ENCODE results near the gene PBRM1. TPM values are rescaled to one million over a fixed set of nuclear protein-coding genes. Genes with fewer than 3 reads are reported as not detected.
"Not testable (repeated sequence)": the region's sequence is repeated elsewhere in the genome, so short reads cannot be mapped to it uniquely, and the experiment has no call there.

The PBRM1 gene
- total RNA-seq, 1 donor from 2014 or later: 88.6 TPM

DNA sequence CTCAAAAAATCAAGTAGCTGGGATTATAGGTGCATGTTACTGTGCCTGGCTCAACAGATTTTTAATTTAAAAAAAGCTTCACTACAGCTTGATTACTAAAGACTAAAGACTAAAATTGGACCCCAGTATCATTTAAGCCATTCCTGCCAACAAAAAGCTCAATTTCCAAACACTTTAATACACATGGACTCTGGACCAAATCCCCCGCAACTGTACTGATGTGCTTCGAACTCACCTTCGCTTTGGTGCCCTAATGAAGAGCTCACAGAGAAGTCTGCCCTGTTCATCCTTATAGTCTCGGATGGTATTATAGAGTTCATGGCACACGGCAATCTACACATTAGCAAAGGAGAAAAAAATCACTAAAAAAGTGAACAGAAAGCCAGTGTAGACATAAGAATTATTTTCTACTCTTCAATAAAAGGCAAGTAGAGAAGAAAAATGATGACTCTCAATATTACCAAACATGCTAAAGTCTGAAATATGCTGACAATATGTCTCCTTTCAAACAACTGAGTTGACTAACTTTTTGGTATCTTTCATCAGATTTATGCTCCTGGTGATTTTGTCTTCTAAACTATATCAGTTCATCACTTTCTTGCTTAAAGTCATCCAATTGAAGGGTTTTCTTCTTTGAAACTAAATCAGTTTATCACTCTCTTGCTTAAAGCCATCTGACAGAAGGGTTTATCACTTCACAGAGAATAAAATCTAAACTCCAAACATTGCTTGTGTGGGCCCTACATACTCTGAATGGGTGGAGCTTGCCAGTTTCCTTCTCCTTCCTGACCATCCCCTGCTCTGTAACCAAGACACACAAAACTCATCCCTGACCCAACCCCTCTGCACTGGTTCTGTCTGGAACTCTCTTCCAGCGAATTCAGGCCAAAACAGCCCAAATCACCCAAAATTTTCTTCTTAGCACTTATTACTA, 7.2 kb downstream of the PBRM1 start:
- Mint-ChIP-seq H3K4me1 (ENCODE audit: unreplicated experiment) (peaks cover 10% of the 10 kb centered on the region), H3K36me3 (peaks cover 36% of the 10 kb centered on the region), H3K27ac (no peak overlapping the region), H3K9me3 (no peaks in the 10 kb centered on the region), H3K27me3 (no peaks in the 10 kb centered on the region), H3K4me3 (no peak overlapping the region)
- no peak for DNase-seq (ENCODE audit: extremely low spot score, unreplicated experiment)
- TF ChIP-seq, protein P1, sequence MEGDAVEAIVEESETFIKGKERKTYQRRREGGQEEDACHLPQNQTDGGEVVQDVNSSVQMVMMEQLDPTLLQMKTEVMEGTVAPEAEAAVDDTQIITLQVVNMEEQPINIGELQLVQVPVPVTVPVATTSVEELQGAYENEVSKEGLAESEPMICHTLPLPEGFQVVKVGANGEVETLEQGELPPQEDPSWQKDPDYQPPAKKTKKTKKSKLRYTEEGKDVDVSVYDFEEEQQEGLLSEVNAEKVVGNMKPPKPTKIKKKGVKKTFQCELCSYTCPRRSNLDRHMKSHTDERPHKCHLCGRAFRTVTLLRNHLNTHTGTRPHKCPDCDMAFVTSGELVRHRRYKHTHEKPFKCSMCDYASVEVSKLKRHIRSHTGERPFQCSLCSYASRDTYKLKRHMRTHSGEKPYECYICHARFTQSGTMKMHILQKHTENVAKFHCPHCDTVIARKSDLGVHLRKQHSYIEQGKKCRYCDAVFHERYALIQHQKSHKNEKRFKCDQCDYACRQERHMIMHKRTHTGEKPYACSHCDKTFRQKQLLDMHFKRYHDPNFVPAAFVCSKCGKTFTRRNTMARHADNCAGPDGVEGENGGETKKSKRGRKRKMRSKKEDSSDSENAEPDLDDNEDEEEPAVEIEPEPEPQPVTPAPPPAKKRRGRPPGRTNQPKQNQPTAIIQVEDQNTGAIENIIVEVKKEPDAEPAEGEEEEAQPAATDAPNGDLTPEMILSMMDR (conservative IDR thresholded peaks at IDR 0.05): no peak

DNA sequence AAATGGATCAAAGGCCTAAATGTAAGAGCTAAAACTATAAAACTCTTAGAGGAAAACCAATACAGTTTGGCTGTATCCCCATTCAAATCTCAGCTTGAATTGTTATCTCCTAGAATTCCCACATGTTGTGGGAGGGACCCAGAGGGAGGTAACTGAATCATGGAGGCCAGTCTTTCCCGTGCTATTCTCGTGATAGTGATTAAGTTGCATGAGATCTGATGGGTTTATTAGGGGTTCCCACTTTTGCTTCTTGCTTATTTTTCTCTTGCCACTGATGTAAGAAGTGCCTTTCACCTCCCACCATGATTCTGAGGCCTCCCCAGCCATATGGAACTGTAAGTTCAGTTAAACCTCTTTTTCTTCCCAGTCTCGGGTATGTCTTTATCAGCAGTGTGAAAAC, 9.5 kb downstream of the PBRM1 start:
- peaks cover 41% of the 10 kb centered on the region for H3K36me3 Mint-ChIP-seq
- not testable (repeated sequence) for DNase-seq (ENCODE audit: extremely low spot score, unreplicated experiment); H3K27me3 Mint-ChIP-seq; H3K9me3 Mint-ChIP-seq; H3K4me1 Mint-ChIP-seq (ENCODE audit: unreplicated experiment); H3K27ac Mint-ChIP-seq; H3K4me3 Mint-ChIP-seq

DNA sequence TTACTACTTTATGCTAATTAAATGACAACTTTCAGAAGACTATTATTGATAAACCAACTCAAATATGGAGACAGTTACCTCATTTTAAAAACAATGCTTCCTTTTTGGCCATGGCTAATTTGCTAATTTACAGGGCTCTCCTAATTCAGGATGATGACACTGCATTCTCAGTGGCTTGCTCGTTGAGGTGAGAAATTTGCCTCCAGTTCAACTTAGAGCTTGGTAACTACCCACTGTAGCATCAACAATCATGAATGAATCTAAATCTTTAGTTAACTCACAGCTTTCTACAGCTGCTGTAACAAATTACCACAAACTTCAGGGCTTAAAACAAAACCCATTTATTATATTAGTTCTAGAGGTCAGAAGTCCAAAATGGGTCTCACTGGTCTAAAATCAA, 14.0 kb downstream of the PBRM1 start:
- Mint-ChIP-seq H3K27ac (no peak overlapping the region), H3K4me1 (ENCODE audit: unreplicated experiment) (no peaks in the 10 kb centered on the region), H3K9me3 (no peaks in the 10 kb centered on the region), H3K36me3 (peaks cover 30% of the 10 kb centered on the region), H3K27me3 (no peaks in the 10 kb centered on the region), H3K4me3 (no peak overlapping the region)
- no peak for DNase-seq (ENCODE audit: extremely low spot score, unreplicated experiment)
- TF ChIP-seq, protein P1 (conservative IDR thresholded peaks at IDR 0.05): no peak

DNA sequence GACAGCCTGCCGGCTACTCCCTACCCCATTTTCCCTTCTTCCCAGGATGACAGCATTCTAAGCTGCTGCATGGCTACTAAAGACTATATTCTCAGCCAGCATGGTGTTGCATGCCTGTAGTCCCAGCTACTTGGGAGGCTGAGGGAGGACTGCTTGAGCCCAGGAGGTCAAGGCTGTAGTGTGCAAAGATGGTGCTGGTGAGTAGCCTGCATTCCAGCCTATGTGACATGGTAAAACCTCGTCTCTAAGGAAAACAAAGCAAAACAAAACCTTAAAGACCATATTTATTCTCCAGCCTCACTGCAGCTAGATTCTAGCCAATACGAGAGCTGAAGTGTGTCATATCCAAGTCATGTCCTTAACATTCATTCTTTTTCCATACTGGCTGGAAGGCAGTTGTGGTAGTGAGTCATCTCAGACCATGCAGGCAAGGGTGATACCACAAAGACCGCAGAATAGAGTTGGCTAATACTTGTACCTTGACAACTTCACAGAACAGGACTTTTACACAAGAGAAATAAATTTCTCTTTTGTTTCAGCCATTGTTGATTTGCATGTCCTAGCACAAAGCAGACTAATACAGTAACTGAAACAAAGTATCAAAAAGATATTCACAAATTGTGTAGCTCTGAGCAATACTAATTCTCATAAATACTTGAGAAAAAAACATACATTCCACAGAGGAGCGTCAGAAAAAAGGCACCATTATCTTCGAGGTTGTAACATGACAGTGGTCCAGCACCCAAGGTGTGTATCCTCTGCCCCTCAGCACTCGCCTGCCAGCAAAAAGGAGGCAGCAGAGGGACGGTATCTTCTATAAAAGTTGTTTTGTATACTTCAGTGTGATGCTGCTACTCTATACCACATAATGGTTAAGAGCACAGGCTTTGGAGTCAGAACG, 14.8 kb downstream of the PBRM1 start:
- peaks cover 25% of the 10 kb centered on the region for H3K36me3 Mint-ChIP-seq
- H3K27me3 Mint-ChIP-seq: no peaks in the 10 kb centered on the region
- H3K4me3 Mint-ChIP-seq: no peak overlapping the region
- H3K4me1 Mint-ChIP-seq (ENCODE audit: unreplicated experiment): no peaks in the 10 kb centered on the region
- no peak for DNase-seq (ENCODE audit: extremely low spot score, unreplicated experiment)
- H3K27ac Mint-ChIP-seq: peak overlapping the region; percentile 65
- H3K9me3 Mint-ChIP-seq: no peaks in the 10 kb centered on the region
- TF ChIP-seq, protein P1 (conservative IDR thresholded peaks at IDR 0.05): no peak

DNA sequence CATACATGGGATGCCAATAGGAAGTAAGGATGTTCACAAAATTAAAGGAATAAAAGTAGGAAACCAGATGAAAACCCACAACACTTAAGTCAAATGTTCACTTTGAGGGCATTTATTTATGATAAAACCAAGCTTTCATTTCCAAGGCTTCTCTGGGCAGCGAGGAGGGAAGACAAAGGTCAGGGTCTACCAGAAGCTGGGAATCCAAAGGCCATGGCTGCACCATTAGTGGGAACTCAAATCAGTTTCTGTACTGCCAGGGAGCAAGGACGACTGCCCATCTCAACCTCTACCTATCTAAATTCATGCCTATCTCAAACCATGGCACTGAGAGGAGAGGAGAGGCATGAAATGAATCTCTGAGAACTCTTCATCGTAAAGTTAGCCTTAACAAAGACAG, 22.6 kb downstream of the PBRM1 start:
- Mint-ChIP-seq H3K4me1 (ENCODE audit: unreplicated experiment) (no peaks in the 10 kb centered on the region), H3K9me3 (no peaks in the 10 kb centered on the region), H3K4me3 (no peak overlapping the region), H3K27ac (no peak overlapping the region), H3K36me3 (peaks cover 28% of the 10 kb centered on the region), H3K27me3 (no peaks in the 10 kb centered on the region)
- TF ChIP-seq, protein P1 (conservative IDR thresholded peaks at IDR 0.05): no peak
- no peak for DNase-seq (ENCODE audit: extremely low spot score, unreplicated experiment)
